Measurements from ENCODE around the gene SLIT3.

- TF ChIP-seq RAD21 (IDR thresholded peaks at IDR 0.05; ENCODE audit: low read length) (no peak; the same call in 1 of the 2 replicates), FOXM1 (IDR thresholded peaks at IDR 0.05; ENCODE audit: low read depth) (no peak), YY1 (IDR thresholded peaks at IDR 0.05; ENCODE audit: low read depth) (no peak), TAF1 (IDR thresholded peaks at IDR 0.05; ENCODE audit: borderline replicate concordance, low read depth, low read length) (no peak), CHD2 (IDR thresholded peaks at IDR 0.05; ENCODE audit: low read length, partially characterized antibody) (peak; percentile 18)
- TF ChIP-seq, protein P1, sequence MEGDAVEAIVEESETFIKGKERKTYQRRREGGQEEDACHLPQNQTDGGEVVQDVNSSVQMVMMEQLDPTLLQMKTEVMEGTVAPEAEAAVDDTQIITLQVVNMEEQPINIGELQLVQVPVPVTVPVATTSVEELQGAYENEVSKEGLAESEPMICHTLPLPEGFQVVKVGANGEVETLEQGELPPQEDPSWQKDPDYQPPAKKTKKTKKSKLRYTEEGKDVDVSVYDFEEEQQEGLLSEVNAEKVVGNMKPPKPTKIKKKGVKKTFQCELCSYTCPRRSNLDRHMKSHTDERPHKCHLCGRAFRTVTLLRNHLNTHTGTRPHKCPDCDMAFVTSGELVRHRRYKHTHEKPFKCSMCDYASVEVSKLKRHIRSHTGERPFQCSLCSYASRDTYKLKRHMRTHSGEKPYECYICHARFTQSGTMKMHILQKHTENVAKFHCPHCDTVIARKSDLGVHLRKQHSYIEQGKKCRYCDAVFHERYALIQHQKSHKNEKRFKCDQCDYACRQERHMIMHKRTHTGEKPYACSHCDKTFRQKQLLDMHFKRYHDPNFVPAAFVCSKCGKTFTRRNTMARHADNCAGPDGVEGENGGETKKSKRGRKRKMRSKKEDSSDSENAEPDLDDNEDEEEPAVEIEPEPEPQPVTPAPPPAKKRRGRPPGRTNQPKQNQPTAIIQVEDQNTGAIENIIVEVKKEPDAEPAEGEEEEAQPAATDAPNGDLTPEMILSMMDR (IDR thresholded peaks at IDR 0.05), result no peak
- TF ChIP-seq, protein P2, sequence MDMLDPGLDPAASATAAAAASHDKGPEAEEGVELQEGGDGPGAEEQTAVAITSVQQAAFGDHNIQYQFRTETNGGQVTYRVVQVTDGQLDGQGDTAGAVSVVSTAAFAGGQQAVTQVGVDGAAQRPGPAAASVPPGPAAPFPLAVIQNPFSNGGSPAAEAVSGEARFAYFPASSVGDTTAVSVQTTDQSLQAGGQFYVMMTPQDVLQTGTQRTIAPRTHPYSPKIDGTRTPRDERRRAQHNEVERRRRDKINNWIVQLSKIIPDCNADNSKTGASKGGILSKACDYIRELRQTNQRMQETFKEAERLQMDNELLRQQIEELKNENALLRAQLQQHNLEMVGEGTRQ (IDR thresholded peaks at IDR 0.05; ENCODE audit: borderline replicate concordance, low read depth, low read length), result no peak
These were observed 405.5 kb downstream of the SLIT3 start for GRCh38 chr5:168895295-168896071.

Measured in SK-N-SH (cell line).